Jurkat, Clone E6-1 (cell line): ENCODE measurements around the gene PEX12.
A peak's percentile ranks its signal among the peaks of the same experiment; 100 is the strongest.
"Not testable (repeated sequence)": the region's sequence is repeated elsewhere in the genome, so short reads cannot be mapped to it uniquely, and the experiment has no call there.

Experiments used
- DNase-seq: peaks from one replicate; pipeline ENCODE4 v3.0.0-alpha.2; 2011; ENCODE audit warnings: low read depth, low spot score
- H3K4me3 ChIP-seq: 2 replicates; pipeline ENCODE4 v1.5.1; 2011; ENCODE audit warnings: mild to moderate bottlenecking, low read length, control low read depth, moderate library complexity

The PEX12 gene

GRCh38 chr17:35541434-35541833 is 36.9 kb downstream of the PEX12 start:
- DNase-seq = no peak
- peak overlapping the region; percentile 54 for H3K4me3 ChIP-seq

- H3K4me3 ChIP-seq = peak overlapping the region; percentile 54
- DNase-seq = peak; percentile 54
Observed at GRCh38 chr17:35540589-35541404, 37.6 kb downstream of the PEX12 start.

GRCh38 chr17:35539659-35540026 is 38.7 kb downstream of the PEX12 start:
- DNase-seq = no peak
- H3K4me3 ChIP-seq = no peak overlapping the region; the same call in 1 of the 2 replicates

- H3K4me3 ChIP-seq = no peak within 1 kb of the TSS
- DNase-seq = no peak
Observed at GRCh38 chr17:35537601-35538141, 40.7 kb downstream of the PEX12 start, which contains the start of gene SLFN12L. SLFN12L (minus strand) TSS chr17:35537678; CDS start chr17:35522364, 15,314 bp downstream.

- no peak overlapping the region for H3K4me3 ChIP-seq
- no peak for DNase-seq
Observed at GRCh38 chr17:35536664-35537171, 41.7 kb downstream of the PEX12 start.

GRCh38 chr17:35535406-35535805 is 43.0 kb downstream of the PEX12 start:
- H3K4me3 ChIP-seq, DNase-seq: not testable (repeated sequence)

- no peak for DNase-seq
- no peak overlapping the region for H3K4me3 ChIP-seq
Observed at GRCh38 chr17:35534576-35535093, 43.7 kb downstream of the PEX12 start.

- no peak for DNase-seq
- H3K4me3 ChIP-seq = no peak overlapping the region
Observed at GRCh38 chr17:35531160-35531559, 47.2 kb downstream of the PEX12 start.

- DNase-seq = no peak
- H3K4me3 ChIP-seq = no peak overlapping the region
Observed at GRCh38 chr17:35529866-35530265, 48.5 kb downstream of the PEX12 start.

GRCh38 chr17:35529326-35529725 is 49.0 kb downstream of the PEX12 start:
- DNase-seq, H3K4me3 ChIP-seq: not testable (repeated sequence)
